H1 (cell line): ENCODE results near the gene CGGBP1.
"Not testable (repeated sequence)": the region's sequence is repeated elsewhere in the genome, so short reads cannot be mapped to it uniquely, and the experiment has no call there.

Experiments used
- CBX5 ChIP-seq: fragments of 300-800, 300-1000 bp; sonication (generic); IDR thresholded peaks from 2 replicates; pipeline ENCODE4 v1.7.1; 2016; ENCODE audit warnings: antibody characterized with exemption, low read length, low read depth
- CEBPB ChIP-seq: IDR thresholded peaks from 2 replicates; pipeline ENCODE4 v1.6.1; 2012; ENCODE audit warnings: low read depth, low read length
- EP300 ChIP-seq, 2 experiments: IDR thresholded peaks; 1 replicate in 1 of 2; 2 replicates in 1 of 2; pipeline ENCODE4 v1.6.1; 2011 to 2012; ENCODE audit warnings: low read depth in 2 of 2, low read length in 2 of 2, mild to moderate bottlenecking in 2 of 2, borderline replicate concordance in 1 of 2, inconsistent platforms in 1 of 2, moderate library complexity in 1 of 2
- FOSL1 ChIP-seq: IDR thresholded peaks from 2 replicates; pipeline ENCODE4 v1.6.1; 2011; ENCODE audit warnings: mild to moderate bottlenecking, low read depth, low read length, moderate library complexity; ENCODE audit not compliant: insufficient read depth
- HDAC6 ChIP-seq: IDR thresholded peaks from one replicate; pipeline ENCODE4 v1.7.1; 2012; ENCODE audit warnings: low read depth, mild to moderate bottlenecking, inconsistent platforms, low read length, moderate library complexity
- MAFK ChIP-seq: IDR thresholded peaks from 2 replicates; pipeline ENCODE4 v1.6.1; 2012; ENCODE audit warnings: low read depth, mild to moderate bottlenecking, improper control_type of control experiment, low read length
- POLR2A ChIP-seq, 2 experiments: IDR thresholded peaks; 1 replicate in 1 of 2; 2 replicates in 1 of 2; pipeline ENCODE4 v1.6.1; 2011; ENCODE audit warnings: low read depth in 2 of 2, low read length in 2 of 2, mild to moderate bottlenecking in 2 of 2; ENCODE audit errors: control extremely low read depth in 1 of 2
- POLR2AphosphoS5 ChIP-seq: IDR thresholded peaks from 2 replicates; pipeline ENCODE4 v1.6.1; 2011; ENCODE audit warnings: low read depth, low read length
- TBP ChIP-seq: IDR thresholded peaks from 2 replicates; pipeline ENCODE4 v1.6.1; 2011; ENCODE audit warnings: low read depth, low read length, improper control_type of control experiment
- TF ChIP-seq, protein P1 (sequence below), 3 experiments: IDR thresholded peaks; 1 replicate in 2 of 3; 2 replicates in 1 of 3; pipeline versions ENCODE4 v1.5.1 to v1.6.1; 2011; ENCODE audit warnings: low read length in 3 of 3, mild to moderate bottlenecking in 3 of 3, inconsistent platforms in 2 of 3, low read depth in 1 of 3, moderate library complexity in 1 of 3; ENCODE audit not compliant: insufficient read depth in 1 of 3; ENCODE audit errors: control extremely low read depth in 1 of 3
- TF ChIP-seq, protein P2 (sequence below): IDR thresholded peaks from 2 replicates; pipeline ENCODE4 v1.6.1; 2012; ENCODE audit warnings: inconsistent platforms
- TF ChIP-seq, protein P3 (sequence below): IDR thresholded peaks from 2 replicates; pipeline ENCODE4 v1.6.1; 2011; ENCODE audit warnings: low read length, improper control_type of control experiment

DNA sequence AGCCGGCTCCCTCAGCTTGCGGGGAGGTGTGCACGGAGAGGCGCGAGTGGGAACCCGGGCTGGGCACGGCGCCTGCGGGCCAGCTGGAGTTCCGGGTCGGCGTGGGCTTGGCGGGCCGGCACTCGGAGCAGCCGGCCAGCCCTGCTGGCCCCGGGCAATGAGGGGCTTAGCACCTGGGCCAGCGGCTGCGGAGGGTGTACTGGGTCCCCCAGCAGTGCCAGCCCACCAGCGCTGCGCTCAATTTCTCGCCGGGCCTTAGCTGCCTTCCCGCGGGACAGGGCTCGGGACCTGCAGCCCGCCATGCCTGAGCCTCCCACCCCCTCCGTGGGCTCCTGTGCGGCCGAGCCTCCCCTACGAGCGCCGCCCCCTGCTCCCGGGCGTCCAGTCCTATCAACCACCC, 43.1 kb downstream of the CGGBP1 start:
- TF ChIP-seq, protein P1, sequence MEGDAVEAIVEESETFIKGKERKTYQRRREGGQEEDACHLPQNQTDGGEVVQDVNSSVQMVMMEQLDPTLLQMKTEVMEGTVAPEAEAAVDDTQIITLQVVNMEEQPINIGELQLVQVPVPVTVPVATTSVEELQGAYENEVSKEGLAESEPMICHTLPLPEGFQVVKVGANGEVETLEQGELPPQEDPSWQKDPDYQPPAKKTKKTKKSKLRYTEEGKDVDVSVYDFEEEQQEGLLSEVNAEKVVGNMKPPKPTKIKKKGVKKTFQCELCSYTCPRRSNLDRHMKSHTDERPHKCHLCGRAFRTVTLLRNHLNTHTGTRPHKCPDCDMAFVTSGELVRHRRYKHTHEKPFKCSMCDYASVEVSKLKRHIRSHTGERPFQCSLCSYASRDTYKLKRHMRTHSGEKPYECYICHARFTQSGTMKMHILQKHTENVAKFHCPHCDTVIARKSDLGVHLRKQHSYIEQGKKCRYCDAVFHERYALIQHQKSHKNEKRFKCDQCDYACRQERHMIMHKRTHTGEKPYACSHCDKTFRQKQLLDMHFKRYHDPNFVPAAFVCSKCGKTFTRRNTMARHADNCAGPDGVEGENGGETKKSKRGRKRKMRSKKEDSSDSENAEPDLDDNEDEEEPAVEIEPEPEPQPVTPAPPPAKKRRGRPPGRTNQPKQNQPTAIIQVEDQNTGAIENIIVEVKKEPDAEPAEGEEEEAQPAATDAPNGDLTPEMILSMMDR (IDR thresholded peaks at IDR 0.05; ENCODE audit: control extremely low read depth in 1 of 3, insufficient read depth in 1 of 3, low read depth in 1 of 3, low read length in 3 of 3) = not testable (repeated sequence)
- not testable (repeated sequence) for TF ChIP-seq POLR2A (IDR thresholded peaks at IDR 0.05; ENCODE audit: control extremely low read depth in 1 of 2, low read depth in 2 of 2, low read length in 2 of 2); CBX5; MAFK; CEBPB; EP300 (IDR thresholded peaks at IDR 0.05; ENCODE audit: borderline replicate concordance in 1 of 2, low read depth in 2 of 2, low read length in 2 of 2); FOSL1; POLR2AphosphoS5; TBP; HDAC6
- TF ChIP-seq, protein P2, sequence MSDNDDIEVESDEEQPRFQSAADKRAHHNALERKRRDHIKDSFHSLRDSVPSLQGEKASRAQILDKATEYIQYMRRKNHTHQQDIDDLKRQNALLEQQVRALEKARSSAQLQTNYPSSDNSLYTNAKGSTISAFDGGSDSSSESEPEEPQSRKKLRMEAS = not testable (repeated sequence)
- TF ChIP-seq, protein P3, sequence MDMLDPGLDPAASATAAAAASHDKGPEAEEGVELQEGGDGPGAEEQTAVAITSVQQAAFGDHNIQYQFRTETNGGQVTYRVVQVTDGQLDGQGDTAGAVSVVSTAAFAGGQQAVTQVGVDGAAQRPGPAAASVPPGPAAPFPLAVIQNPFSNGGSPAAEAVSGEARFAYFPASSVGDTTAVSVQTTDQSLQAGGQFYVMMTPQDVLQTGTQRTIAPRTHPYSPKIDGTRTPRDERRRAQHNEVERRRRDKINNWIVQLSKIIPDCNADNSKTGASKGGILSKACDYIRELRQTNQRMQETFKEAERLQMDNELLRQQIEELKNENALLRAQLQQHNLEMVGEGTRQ = not testable (repeated sequence)
